Measurements from ENCODE around the gene C4orf36. TPM values are rescaled to one million over a fixed set of nuclear protein-coding genes. Genes with fewer than 3 reads are reported as not detected.
"Not testable (repeated sequence)": the region's sequence is repeated elsewhere in the genome, so short reads cannot be mapped to it uniquely, and the experiment has no call there.

The C4orf36 gene
- polyA plus RNA-seq, 1 donor from 2014 or later = not detected

DNA sequence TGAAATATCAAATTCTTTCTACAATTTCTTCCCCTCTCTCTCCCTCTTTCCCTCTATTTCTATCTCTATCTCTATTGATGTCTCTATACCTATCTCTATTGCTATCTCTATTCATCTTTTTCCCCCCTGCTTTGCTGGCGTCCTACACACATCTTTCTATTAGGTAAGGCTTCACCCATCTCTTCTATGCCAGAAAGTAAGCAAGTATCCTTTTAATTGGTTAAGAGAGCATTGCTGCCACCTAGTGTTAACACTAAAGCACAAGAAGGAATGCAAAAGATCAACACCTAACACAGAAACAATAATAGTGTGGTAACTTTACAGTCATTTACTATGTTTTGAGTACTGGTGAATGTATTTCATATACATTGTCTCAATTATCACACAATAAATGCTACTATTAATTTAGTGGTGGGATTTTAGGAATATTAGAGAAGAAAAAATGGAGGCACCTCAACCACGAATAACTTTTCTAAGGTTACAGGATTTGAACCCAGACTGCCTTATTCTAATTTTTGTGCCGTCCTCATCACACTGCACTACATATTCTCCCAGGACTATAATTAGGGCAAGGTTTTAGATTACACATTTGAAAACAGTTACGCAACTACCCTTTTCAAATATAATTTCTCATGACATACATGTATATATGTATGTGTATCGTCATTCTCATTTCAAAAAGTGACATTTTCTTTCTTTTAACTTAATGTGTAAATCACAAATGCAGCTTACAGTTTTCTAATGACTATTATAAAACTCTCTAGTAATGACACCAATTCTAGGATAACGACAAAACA, 3.7 kb upstream of the C4orf36 start:
- H3K27ac Mint-ChIP-seq = no peak overlapping the region
- H3K36me3 Mint-ChIP-seq = peaks cover 2% of the 10 kb centered on the region
- no peaks in the 10 kb centered on the region for H3K9me3 Mint-ChIP-seq
- no peak overlapping the region for H3K4me3 Mint-ChIP-seq
- peaks cover 20% of the 10 kb centered on the region for H3K27me3 Mint-ChIP-seq
- H3K4me1 Mint-ChIP-seq = peaks cover 0 to 9% (median 0%) of the 10 kb centered on the region in 3 donors

DNA sequence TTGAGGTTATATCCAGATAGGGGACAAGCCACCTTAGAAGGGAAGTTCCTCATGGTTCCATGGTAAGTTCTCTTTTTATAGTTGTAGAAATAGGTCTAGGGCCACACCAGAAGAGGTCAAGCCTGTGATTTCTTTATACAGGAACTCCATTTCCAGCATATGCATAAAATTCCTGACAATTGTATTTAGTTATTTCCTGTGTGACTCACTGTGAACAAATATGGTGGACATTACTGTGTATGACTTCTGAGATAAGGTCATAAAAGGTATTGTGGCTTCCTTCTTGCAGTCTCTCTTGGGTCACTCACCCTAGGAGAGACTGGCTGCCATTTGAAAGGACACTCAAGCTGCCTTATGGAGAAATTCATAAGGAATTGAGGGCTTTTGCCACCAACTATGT, 2.2 kb upstream of the C4orf36 start:
- peaks cover 2% of the 10 kb centered on the region for H3K36me3 Mint-ChIP-seq
- peaks cover 25% of the 10 kb centered on the region for H3K27me3 Mint-ChIP-seq
- H3K4me3 Mint-ChIP-seq = no peak overlapping the region
- H3K27ac Mint-ChIP-seq = no peak overlapping the region
- peaks cover 0 to 9% (median 0%) of the 10 kb centered on the region in 3 donors for H3K4me1 Mint-ChIP-seq
- H3K9me3 Mint-ChIP-seq = no peaks in the 10 kb centered on the region

- Mint-ChIP-seq H3K36me3 (peaks cover 2% of the 10 kb centered on the region), H3K4me1 (peaks cover 0 to 9% (median 0%) of the 10 kb centered on the region in 3 donors), H3K27me3 (peaks cover 25% of the 10 kb centered on the region), H3K4me3 (peak overlapping the region in 2 of 4 donors; percentile 31 to 76), H3K9me3 (no peaks in the 10 kb centered on the region), H3K27ac (no peak overlapping the region)
Measured at GRCh38 chr4:86893136-86893535, 914 bp upstream of the C4orf36 start.

GRCh38 chr4:86892636-86892960, 376 bp upstream of the C4orf36 start:
- peaks cover 25% of the 10 kb centered on the region for H3K27me3 Mint-ChIP-seq
- peaks cover 0 to 9% (median 0%) of the 10 kb centered on the region in 3 donors for H3K4me1 Mint-ChIP-seq
- no peak overlapping the region for H3K27ac Mint-ChIP-seq
- H3K9me3 Mint-ChIP-seq = no peaks in the 10 kb centered on the region
- peaks cover 2% of the 10 kb centered on the region for H3K36me3 Mint-ChIP-seq
- H3K4me3 Mint-ChIP-seq = peak overlapping the region in 3 of 4 donors; percentile 76 to 90 (median 76)

- Mint-ChIP-seq H3K4me3 (peak overlapping the region in 2 of 4 donors; percentile 24 to 91), H3K9me3 (no peaks in the 10 kb centered on the region), H3K27ac (no peak overlapping the region), H3K27me3 (peaks cover 25% of the 10 kb centered on the region), H3K4me1 (peaks cover 0 to 9% (median 0%) of the 10 kb centered on the region in 3 donors), H3K36me3 (peaks cover 2% of the 10 kb centered on the region)
Measured at GRCh38 chr4:86890790-86891189, 1.4 kb downstream of the C4orf36 start.

DNA sequence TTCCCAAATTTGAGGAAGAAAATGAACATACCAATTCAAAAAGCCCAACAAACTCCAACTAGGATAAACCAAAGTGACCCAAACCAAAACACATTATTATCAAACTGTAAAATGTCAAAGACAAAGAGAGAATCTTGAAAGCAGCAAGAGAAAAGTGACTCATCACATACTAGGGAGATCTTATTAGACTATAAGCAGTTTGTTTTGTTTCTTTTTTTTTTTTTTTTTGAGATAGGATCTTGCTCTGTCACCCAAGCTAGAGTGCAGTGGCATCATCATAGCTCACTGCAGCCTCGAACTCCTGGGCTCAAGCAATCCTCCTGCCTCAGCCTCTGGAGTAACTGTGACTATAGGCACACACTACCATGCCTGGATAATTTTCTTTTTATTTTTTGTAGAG, 12.6 kb downstream of the C4orf36 start:
- no peak overlapping the region for H3K27ac Mint-ChIP-seq
- H3K4me1 Mint-ChIP-seq = no peaks in the 10 kb centered on the region
- H3K36me3 Mint-ChIP-seq = no peaks in the 10 kb centered on the region
- H3K9me3 Mint-ChIP-seq = peaks cover 6 to 18% (median 11%) of the 10 kb centered on the region in 3 donors
- no peak overlapping the region for H3K4me3 Mint-ChIP-seq
- peaks cover 2% of the 10 kb centered on the region for H3K27me3 Mint-ChIP-seq

DNA sequence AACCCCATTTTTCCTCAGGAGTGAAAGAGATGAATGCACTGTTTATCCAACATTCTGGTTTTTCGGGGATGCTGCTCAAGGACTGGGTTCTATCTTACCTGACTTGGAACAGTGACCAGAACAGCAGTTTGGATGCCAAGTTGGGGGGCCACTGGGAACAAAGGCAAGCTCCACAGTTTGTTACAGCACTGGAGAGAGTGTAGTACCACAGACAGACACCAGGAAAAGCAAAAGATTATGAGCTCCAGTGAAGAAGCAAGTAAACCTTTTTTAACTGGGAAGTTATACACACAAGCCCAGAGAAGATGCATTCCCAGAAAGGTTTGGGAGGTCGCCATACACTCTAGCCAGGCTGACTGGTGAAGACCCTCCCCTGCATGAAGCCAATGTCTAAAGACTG, 13.6 kb downstream of the C4orf36 start:
- peaks cover 2% of the 10 kb centered on the region for H3K27me3 Mint-ChIP-seq
- H3K36me3 Mint-ChIP-seq = no peaks in the 10 kb centered on the region
- H3K9me3 Mint-ChIP-seq = peaks cover 6 to 17% (median 11%) of the 10 kb centered on the region in 3 donors
- H3K4me1 Mint-ChIP-seq = no peaks in the 10 kb centered on the region
- peak overlapping the region in 1 of 4 donors; percentile 4 for H3K4me3 Mint-ChIP-seq
- H3K27ac Mint-ChIP-seq = no peak overlapping the region

DNA sequence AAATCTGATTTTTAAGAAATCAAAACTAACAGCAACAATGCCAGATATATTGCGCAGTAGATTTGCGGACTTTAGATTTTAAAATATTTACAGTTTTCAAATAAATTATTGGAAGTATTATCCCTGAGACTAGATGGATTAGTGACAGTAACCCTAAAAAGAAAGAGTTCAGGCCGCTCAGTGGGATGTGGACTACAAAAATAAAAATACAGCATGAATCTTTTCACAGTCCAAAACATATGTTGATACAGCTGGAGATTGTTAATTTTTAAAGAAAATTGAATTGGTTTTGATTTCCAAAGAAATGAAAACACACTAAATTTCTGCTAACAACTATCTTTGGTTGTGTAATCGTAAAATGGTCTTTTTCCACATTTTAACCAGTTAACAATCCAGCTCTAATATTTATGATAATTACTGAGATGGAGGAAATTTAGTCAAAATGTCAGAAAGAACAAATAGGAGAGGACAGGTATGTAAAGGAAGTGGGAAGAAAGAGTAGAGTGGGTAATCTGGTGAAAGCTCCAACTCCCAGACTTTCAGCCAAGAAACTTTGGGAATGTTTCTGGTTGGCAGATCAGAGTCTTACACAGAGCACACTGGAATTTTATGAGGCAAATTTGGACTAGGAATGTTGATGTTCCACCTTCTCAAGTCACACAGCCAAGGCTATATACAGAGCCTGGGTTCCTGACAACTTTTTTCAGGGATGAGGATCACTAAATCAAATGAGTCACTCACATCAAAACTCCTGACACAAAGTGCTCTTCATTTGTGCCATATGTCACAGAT, 15.1 kb downstream of the C4orf36 start:
- Mint-ChIP-seq H3K27me3 (peaks cover 2% of the 10 kb centered on the region), H3K4me3 (no peak overlapping the region), H3K27ac (no peak overlapping the region), H3K4me1 (peaks cover 0 to under 1% (median 0%) of the 10 kb centered on the region in 3 donors), H3K36me3 (no peaks in the 10 kb centered on the region), H3K9me3 (peaks cover 6 to 17% (median 11%) of the 10 kb centered on the region in 3 donors)

DNA sequence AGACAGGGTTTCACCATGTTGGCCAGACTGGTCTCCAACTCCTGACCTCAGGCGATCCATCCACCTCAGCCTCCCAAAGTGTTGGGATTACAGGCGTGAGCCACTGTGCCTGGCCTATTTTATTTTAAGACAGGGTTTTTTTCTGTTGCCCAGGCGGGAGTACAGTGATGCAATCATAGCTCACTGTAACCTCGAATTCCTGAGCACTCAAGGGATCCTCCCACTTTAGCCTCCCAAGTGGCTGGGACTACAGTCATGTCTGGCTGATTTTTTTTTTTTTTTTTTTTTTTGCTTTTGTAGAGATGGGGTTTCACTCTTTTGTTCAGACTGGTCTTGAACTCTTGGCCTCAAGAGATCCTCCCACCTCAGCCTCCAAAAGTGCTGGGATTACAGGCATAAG, 16.8 kb downstream of the C4orf36 start:
- H3K4me3 Mint-ChIP-seq, H3K27ac Mint-ChIP-seq, H3K4me1 Mint-ChIP-seq, H3K27me3 Mint-ChIP-seq, H3K36me3 Mint-ChIP-seq: not testable (repeated sequence)
- H3K9me3 Mint-ChIP-seq = peaks cover 6 to 16% (median 11%) of the 10 kb centered on the region in 3 donors

- H3K27me3 Mint-ChIP-seq = peaks cover 2% of the 10 kb centered on the region
- no peak overlapping the region for H3K4me3 Mint-ChIP-seq
- H3K36me3 Mint-ChIP-seq = no peaks in the 10 kb centered on the region
- peaks cover 3 to 7% (median 4%) of the 10 kb centered on the region in 3 donors for H3K4me1 Mint-ChIP-seq
- no peak overlapping the region for H3K27ac Mint-ChIP-seq
- H3K9me3 Mint-ChIP-seq = peaks cover 0 to under 1% (median 0%) of the 10 kb centered on the region in 3 donors
Measured at GRCh38 chr4:86872135-86872534, 20.1 kb downstream of the C4orf36 start.

DNA sequence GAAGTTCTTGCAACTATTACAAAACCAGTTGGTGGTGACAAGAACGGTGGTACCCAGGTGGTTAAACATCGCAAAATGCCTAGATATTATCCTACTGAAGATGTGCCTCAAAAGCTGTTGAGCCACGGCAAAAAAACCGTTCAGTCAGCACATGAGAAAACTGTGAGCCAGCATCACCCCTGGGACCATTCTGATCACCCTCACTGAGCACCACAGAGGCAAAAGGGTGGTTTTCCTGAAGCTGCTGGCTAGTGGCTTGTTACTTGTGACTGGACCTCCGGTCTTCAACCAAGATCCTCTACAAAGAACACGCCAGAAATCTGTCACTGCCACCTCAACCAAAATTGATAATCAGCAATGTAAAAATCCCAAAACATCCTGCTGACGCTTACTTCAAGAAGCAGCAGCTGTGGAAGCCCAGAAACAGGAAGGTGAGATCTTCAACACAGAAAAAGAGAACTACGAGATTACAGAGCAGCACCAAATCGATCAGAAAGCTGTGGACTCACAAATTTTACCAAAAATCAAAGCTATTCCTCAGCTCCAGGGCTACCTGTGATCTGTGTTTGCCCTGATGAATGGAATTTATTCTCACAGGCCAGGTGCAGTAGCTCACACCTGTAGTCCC, 21.7 kb downstream of the C4orf36 start:
- Mint-ChIP-seq H3K4me3 (peak overlapping the region in 1 of 4 donors; percentile 90), H3K4me1 (peaks cover 3 to 7% (median 4%) of the 10 kb centered on the region in 3 donors), H3K27me3 (peaks cover 2% of the 10 kb centered on the region), H3K36me3 (peaks cover 1% of the 10 kb centered on the region), H3K27ac (no peak overlapping the region), H3K9me3 (peaks cover 0 to 2% (median 0%) of the 10 kb centered on the region in 3 donors)

DNA sequence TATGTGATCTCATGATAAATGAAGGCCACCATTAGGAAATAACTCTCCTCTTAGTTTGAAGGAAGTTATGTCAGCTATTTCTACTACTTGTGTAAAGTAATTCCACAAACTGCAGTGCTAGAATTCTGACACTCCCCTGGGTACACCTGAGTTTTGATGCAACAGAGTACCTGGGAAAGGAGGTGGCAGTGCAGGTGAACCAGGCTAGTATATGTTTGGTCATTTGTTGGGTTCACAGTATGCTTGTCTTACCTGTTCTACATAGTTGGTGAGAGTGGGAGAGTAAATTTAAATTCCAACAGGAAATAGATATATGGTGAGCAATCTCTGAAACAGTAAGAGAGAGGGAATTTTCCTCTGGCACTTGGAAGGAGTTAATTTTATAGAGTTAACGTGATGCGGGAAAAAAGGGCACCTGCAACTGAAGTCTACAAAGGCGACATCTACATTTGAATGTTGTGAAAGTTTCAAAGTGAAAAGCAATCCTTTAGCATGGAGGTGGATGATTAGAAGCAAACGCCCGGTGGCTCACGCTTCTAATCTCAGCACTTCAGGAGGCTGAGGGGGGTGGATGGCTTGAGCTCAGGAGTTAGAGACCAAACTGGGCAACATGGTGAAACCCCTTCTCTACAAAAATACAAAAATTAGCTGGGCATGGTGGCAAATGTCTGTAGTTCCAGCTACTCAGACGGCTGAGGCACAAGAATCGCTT, 34.7 kb downstream of the C4orf36 start:
- Mint-ChIP-seq H3K9me3 (peaks cover 0 to 2% (median 0%) of the 10 kb centered on the region in 3 donors), H3K27ac (peak overlapping the region in 1 of 3 donors; percentile 67), H3K27me3 (no peaks in the 10 kb centered on the region), H3K4me1 (no peaks in the 10 kb centered on the region), H3K36me3 (peaks cover 2% of the 10 kb centered on the region), H3K4me3 (no peak overlapping the region)

- H3K27ac Mint-ChIP-seq = no peak overlapping the region
- no peak overlapping the region for H3K4me3 Mint-ChIP-seq
- H3K9me3 Mint-ChIP-seq = peaks cover 0 to 2% (median 0%) of the 10 kb centered on the region in 3 donors
- no peaks in the 10 kb centered on the region for H3K4me1 Mint-ChIP-seq
- no peaks in the 10 kb centered on the region for H3K27me3 Mint-ChIP-seq
- H3K36me3 Mint-ChIP-seq = peaks cover 2% of the 10 kb centered on the region
Measured at GRCh38 chr4:86856896-86857295, 35.3 kb downstream of the C4orf36 start.

DNA sequence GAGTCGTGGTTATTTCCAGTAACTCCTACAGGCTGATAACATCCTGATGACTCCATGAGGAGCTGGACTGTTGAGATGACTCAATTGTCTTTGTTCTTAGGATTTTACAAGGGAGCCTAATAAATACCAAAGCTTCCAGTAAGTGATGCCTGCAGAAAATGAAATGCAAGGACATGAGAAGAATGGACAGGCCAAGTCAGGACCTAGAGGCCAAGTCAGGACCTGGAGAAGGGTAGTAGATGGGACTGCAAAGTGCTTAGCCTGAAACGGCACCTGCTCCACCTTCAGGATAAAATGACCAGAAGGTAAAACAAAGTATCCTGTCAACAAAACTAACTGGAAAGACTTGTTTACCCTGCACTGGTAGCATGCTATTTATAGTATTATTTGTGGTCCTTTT, 36.6 kb downstream of the C4orf36 start:
- Mint-ChIP-seq H3K4me3 (no peak overlapping the region), H3K27ac (no peak overlapping the region), H3K27me3 (no peaks in the 10 kb centered on the region), H3K9me3 (no peaks in the 10 kb centered on the region), H3K4me1 (peaks cover 0 to 1% (median 0%) of the 10 kb centered on the region in 3 donors), H3K36me3 (peaks cover 2% of the 10 kb centered on the region)

All from IgD-negative memory B cell (primary cell).